ENCODE results near the gene MDM1. TPM values are rescaled to one million over a fixed set of nuclear protein-coding genes. Genes with fewer than 3 reads are reported as not detected.

The MDM1 gene
- total and polyA plus RNA-seq, 2 of the 13 experiments (the other 11 are each of a cell fraction or from before 2014, with no cell fraction given), result 4.6 to 15.2 TPM

DNA sequence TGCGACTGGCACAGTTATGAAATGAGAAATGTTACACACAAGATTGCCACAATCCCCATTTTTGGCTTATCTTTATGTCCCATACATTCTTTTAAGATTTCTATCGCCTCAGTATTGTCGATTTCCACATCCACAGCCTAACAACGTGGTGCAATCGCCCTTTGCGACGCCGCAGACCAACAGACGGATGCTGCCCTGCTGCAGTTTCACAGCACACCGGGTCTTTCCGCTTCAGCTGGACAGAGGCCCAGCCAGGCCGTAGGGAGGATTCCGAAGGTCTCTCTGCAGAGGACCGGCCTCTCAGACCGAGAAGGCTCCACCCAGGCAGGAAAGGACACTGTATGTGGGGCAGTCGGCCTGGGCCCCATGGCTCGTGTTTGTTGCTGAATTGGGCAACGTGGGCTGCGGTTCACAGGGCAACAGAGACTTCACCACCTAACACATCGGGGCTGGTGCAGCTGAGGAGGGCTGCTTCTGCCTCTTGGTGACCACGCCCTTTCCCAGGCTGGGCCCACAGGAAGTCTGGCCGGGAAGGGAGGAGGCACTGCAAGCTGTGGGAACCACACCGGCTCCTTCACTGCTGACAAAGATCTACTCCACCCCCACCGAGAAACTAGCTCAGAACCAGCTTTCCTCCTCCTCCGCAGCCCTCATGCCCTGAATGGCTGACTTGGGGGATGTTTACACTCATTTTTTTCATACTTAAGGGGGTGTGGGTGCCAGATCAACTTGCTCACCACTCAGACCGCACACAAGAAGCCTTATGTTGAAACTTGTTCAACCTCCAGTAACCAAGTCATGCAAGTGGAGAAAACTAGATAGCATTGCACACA lies 32.9 kb upstream of the MDM1 start (continued):
- TF ChIP-seq, protein P1, sequence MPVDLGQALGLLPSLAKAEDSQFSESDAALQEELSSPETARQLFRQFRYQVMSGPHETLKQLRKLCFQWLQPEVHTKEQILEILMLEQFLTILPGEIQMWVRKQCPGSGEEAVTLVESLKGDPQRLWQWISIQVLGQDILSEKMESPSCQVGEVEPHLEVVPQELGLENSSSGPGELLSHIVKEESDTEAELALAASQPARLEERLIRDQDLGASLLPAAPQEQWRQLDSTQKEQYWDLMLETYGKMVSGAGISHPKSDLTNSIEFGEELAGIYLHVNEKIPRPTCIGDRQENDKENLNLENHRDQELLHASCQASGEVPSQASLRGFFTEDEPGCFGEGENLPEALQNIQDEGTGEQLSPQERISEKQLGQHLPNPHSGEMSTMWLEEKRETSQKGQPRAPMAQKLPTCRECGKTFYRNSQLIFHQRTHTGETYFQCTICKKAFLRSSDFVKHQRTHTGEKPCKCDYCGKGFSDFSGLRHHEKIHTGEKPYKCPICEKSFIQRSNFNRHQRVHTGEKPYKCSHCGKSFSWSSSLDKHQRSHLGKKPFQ (CRISPR knock-in tag; IDR thresholded peaks at IDR 0.05; ENCODE audit: insufficient replicate concordance), result no peak
- TF ChIP-seq NR2F6 (IDR thresholded peaks at IDR 0.05) (no peak), NR2F6 (CRISPR knock-in tag; IDR thresholded peaks at IDR 0.05) (no peak; the same call in 1 of the 2 replicates), HOXA5 (CRISPR knock-in tag; IDR thresholded peaks at IDR 0.05) (no peak), ZMYM3 (CRISPR knock-in tag; IDR thresholded peaks at IDR 0.05) (peak; percentile 40; the same call in 1 of the 2 replicates), ZNF547 (CRISPR knock-in tag; IDR thresholded peaks at IDR 0.05) (no peak), SRY (CRISPR knock-in tag; IDR thresholded peaks at IDR 0.05) (peak; percentile 60; the same call in 1 of the 2 replicates), ZFY (CRISPR knock-in tag; IDR thresholded peaks at IDR 0.05) (peak; percentile 84), FOXK1 (CRISPR knock-in tag; IDR thresholded peaks at IDR 0.05; ENCODE audit: borderline replicate concordance, low read depth) (no peak), ZC3H4 (CRISPR knock-in tag; IDR thresholded peaks at IDR 0.05; ENCODE audit: borderline replicate concordance) (no peak), NCOA5 (CRISPR knock-in tag; IDR thresholded peaks at IDR 0.05) (no peak), DNMT3B (CRISPR knock-in tag; conservative IDR thresholded peaks at IDR 0.05) (no peak), ZNF549 (CRISPR knock-in tag; IDR thresholded peaks at IDR 0.05) (no peak), ZNF232 (CRISPR knock-in tag; IDR thresholded peaks at IDR 0.05; ENCODE audit: borderline replicate concordance) (no peak), ZNF816 (CRISPR knock-in tag; IDR thresholded peaks at IDR 0.05; ENCODE audit: borderline replicate concordance) (no peak), CBX1 (IDR thresholded peaks at IDR 0.05; ENCODE audit: low read depth) (no peak), PAXIP1 (CRISPR knock-in tag; conservative IDR thresholded peaks at IDR 0.05) (peak; percentile 52; the same call in 1 of the 2 replicates), HNF4A (CRISPR knock-in tag; IDR thresholded peaks at IDR 0.05) (peak; percentile 53), ZNF235 (CRISPR knock-in tag; IDR thresholded peaks at IDR 0.05; ENCODE audit: borderline replicate concordance) (no peak), MYNN (CRISPR knock-in tag; IDR thresholded peaks at IDR 0.05; ENCODE audit: low read depth) (no peak), ZFP36L1 (CRISPR knock-in tag; IDR thresholded peaks at IDR 0.05) (no peak)
- TF ChIP-seq, protein P2, sequence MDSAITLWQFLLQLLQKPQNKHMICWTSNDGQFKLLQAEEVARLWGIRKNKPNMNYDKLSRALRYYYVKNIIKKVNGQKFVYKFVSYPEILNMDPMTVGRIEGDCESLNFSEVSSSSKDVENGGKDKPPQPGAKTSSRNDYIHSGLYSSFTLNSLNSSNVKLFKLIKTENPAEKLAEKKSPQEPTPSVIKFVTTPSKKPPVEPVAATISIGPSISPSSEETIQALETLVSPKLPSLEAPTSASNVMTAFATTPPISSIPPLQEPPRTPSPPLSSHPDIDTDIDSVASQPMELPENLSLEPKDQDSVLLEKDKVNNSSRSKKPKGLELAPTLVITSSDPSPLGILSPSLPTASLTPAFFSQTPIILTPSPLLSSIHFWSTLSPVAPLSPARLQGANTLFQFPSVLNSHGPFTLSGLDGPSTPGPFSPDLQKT (CRISPR knock-in tag; IDR thresholded peaks at IDR 0.05; ENCODE audit: borderline replicate concordance), result no peak
- TF ChIP-seq, protein P3, sequence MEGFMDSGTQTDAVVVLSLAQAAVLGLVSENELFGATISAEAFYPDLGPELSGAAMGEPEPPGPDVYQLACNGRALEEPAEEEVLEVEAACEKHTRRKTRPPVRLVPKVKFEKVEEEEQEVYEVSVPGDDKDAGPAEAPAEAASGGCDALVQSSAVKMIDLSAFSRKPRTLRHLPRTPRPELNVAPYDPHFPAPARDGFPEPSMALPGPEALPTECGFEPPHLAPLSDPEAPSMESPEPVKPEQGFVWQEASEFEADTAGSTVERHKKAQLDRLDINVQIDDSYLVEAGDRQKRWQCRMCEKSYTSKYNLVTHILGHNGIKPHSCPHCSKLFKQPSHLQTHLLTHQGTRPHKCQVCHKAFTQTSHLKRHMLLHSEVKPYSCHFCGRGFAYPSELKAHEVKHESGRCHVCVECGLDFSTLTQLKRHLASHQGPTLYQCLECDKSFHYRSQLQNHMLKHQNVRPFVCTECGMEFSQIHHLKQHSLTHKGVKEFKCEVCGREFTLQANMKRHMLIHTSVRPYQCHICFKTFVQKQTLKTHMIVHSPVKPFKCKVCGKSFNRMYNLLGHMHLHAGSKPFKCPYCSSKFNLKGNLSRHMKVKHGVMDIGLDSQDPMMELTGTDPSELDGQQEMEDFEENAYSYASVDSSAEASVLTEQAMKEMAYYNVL (CRISPR knock-in tag; IDR thresholded peaks at IDR 0.05; ENCODE audit: borderline replicate concordance), result peak; percentile 59; the same call in 1 of the 2 replicates
